Measurements from ENCODE around the gene CCR1. TPM values are rescaled to one million over a fixed set of nuclear protein-coding genes. Genes with fewer than 3 reads are reported as not detected.

The CCR1 gene
- total RNA-seq, 1 donor from 2014 or later, result not detected

- H3K9me3 Mint-ChIP-seq (ENCODE audit: low read depth), result peaks cover 8% of the 10 kb centered on the region
- TF ChIP-seq CTCF (IDR thresholded peaks at IDR 0.05), result no peak
Observed at GRCh38 chr3:46188708-46189107, 19.4 kb downstream of the CCR1 start.

GRCh38 chr3:46187876-46188275, 20.2 kb downstream of the CCR1 start:
- no peak overlapping the region for H3K4me3 Mint-ChIP-seq (ENCODE audit: unreplicated experiment)
- H3K4me1 Mint-ChIP-seq (ENCODE audit: low read depth), result no peaks in the 10 kb centered on the region
- no peak for TF ChIP-seq CTCF (IDR thresholded peaks at IDR 0.05)
- H3K27me3 Mint-ChIP-seq (ENCODE audit: low read depth), result peaks cover 7% of the 10 kb centered on the region
- H3K9me3 Mint-ChIP-seq (ENCODE audit: low read depth), result peaks cover 2% of the 10 kb centered on the region
- no peak overlapping the region for H3K27ac Mint-ChIP-seq (ENCODE audit: unreplicated experiment)
- DNase-seq (ENCODE audit: low spot score), result no peak
- H3K36me3 Mint-ChIP-seq (ENCODE audit: low read depth), result no peaks in the 10 kb centered on the region

More at GRCh38 chr3:46188708-46189107, 19.4 kb downstream of the CCR1 start:
- no peaks in the 10 kb centered on the region for H3K4me1 Mint-ChIP-seq (ENCODE audit: low read depth)
- no peaks in the 10 kb centered on the region for H3K36me3 Mint-ChIP-seq (ENCODE audit: low read depth)
- H3K4me3 Mint-ChIP-seq (ENCODE audit: unreplicated experiment), result no peak overlapping the region
- no peak overlapping the region for H3K27ac Mint-ChIP-seq (ENCODE audit: unreplicated experiment)
- no peak for DNase-seq (ENCODE audit: low spot score)
- peaks cover 9% of the 10 kb centered on the region for H3K27me3 Mint-ChIP-seq (ENCODE audit: low read depth)

GRCh38 chr3:46187341-46187700, 20.8 kb downstream of the CCR1 start:
- TF ChIP-seq CTCF (IDR thresholded peaks at IDR 0.05), result no peak
- DNase-seq (ENCODE audit: low spot score), result no peak
- Mint-ChIP-seq H3K4me3 (ENCODE audit: unreplicated experiment) (no peak overlapping the region), H3K9me3 (ENCODE audit: low read depth) (no peaks in the 10 kb centered on the region), H3K36me3 (ENCODE audit: low read depth) (no peaks in the 10 kb centered on the region), H3K4me1 (ENCODE audit: low read depth) (no peaks in the 10 kb centered on the region), H3K27me3 (ENCODE audit: low read depth) (peaks cover 5% of the 10 kb centered on the region), H3K27ac (ENCODE audit: unreplicated experiment) (no peak overlapping the region)

- Mint-ChIP-seq H3K4me1 (ENCODE audit: low read depth) (no peaks in the 10 kb centered on the region), H3K36me3 (ENCODE audit: low read depth) (no peaks in the 10 kb centered on the region), H3K9me3 (ENCODE audit: low read depth) (no peaks in the 10 kb centered on the region), H3K27ac (ENCODE audit: unreplicated experiment) (no peak overlapping the region), H3K27me3 (ENCODE audit: low read depth) (peaks cover 3% of the 10 kb centered on the region), H3K4me3 (ENCODE audit: unreplicated experiment) (no peak overlapping the region)
- no peak for TF ChIP-seq CTCF (IDR thresholded peaks at IDR 0.05)
- DNase-seq (ENCODE audit: low spot score), result no peak
Observed at GRCh38 chr3:46186471-46187340, 21.4 kb downstream of the CCR1 start.

GRCh38 chr3:46184469-46184868, 23.6 kb downstream of the CCR1 start:
- Mint-ChIP-seq H3K27me3 (ENCODE audit: low read depth) (no peaks in the 10 kb centered on the region), H3K9me3 (ENCODE audit: low read depth) (no peaks in the 10 kb centered on the region), H3K4me1 (ENCODE audit: low read depth) (no peaks in the 10 kb centered on the region), H3K27ac (ENCODE audit: unreplicated experiment) (no peak overlapping the region), H3K4me3 (ENCODE audit: unreplicated experiment) (no peak overlapping the region), H3K36me3 (ENCODE audit: low read depth) (no peaks in the 10 kb centered on the region)
- no peak for DNase-seq (ENCODE audit: low spot score)
- TF ChIP-seq CTCF (IDR thresholded peaks at IDR 0.05), result no peak

Data from chondrocyte (in vitro differentiated cells).